Ovary (tissue), 9 donors: ENCODE data around the gene NOS3. TPM values are rescaled to one million over a fixed set of nuclear protein-coding genes. Genes with fewer than 3 reads are reported as not detected.
A peak's percentile ranks its signal among the peaks of the same experiment; 100 is the strongest.
"Not testable (repeated sequence)": the region's sequence is repeated elsewhere in the genome, so short reads cannot be mapped to it uniquely, and the experiment has no call there.

Experiments used
- DNase-seq, 5 donors: peaks; one replicate each; pipeline ENCODE4 v3.0.0-alpha.2; 2019 to 2020
- H3K27ac ChIP-seq, 2 donors: fragments of 200-600 bp; one replicate each; pipeline versions ENCODE4 v1.5.1 to v1.8.0; 2019 to 2022
- H3K27me3 ChIP-seq: fragments of 200-600 bp; one replicate; pipeline ENCODE4 v1.8.0; 2022
- H3K36me3 ChIP-seq: fragments of 200-600 bp; sonication (generic); one replicate; pipeline ENCODE4 v1.5.1; 2019
- H3K4me1 ChIP-seq: one replicate; pipeline ENCODE4 v1.8.1; 2013; ENCODE audit warnings: mild to moderate bottlenecking, moderate library complexity; ENCODE audit not compliant: insufficient read depth
- H3K4me3 ChIP-seq: fragments of 200-600 bp; sonication (generic); one replicate; pipeline ENCODE4 v1.5.1; 2017
- H3K9me3 ChIP-seq, 2 donors: fragments of 200-600 bp in 1 of 2; sonication (generic) in 1 of 2; one replicate each; pipeline versions ENCODE4 v1.5.1 to v1.8.1; 2013 to 2019; ENCODE audit warnings: mild to moderate bottlenecking in 1 of 2, moderate library complexity in 1 of 2
- CTCF ChIP-seq, 3 donors: fragments of 450-650 bp in 2 of 3; fragments of 200-600 bp in 1 of 3; IDR thresholded peaks; one replicate each; pipeline versions ENCODE4 v1.5.1 to v1.8.0; 2016 to 2022; ENCODE audit warnings: antibody characterized with exemption in 3 of 3, mild to moderate bottlenecking in 1 of 3
- EP300 ChIP-seq: sonication (generic); formaldehyde crosslinking; IDR thresholded peaks from one replicate; pipeline ENCODE4 v1.6.1; 2017; ENCODE audit warnings: antibody characterized with exemption
- POLR2A ChIP-seq: fragments of 450-650 bp; IDR thresholded peaks from one replicate; pipeline ENCODE4 v1.6.1; 2017; ENCODE audit warnings: antibody characterized with exemption, mild to moderate bottlenecking, moderate library complexity
- WGBS, 3 donors: extraction: QIAGEN DNeasy Blood & Tissue Kit in 1 of 3; methylation state at CpG; one replicate each; pipeline versions ENCODE4 v1.1.5 to v1.1.7; 2013 to 2017; 5-methylcytosine and 5-hydroxymethylcytosine counted together
- intact Hi-C, 4 donors: fragments of 100-400 bp; cut with DNase I; formaldehyde crosslinking; loops; one replicate each; pipeline versions ENCODE4 v1.11.0 to v1.15.1; 2022 to 2023
- polyA plus RNA-seq, 2 donors: library from polyadenylated mRNA; stranded (reverse); fragments of 200-250 nt in 1 of 2; fragments of 350-450 nt in 1 of 2; fragmentation: Illumina TruSeq in 1 of 2; extraction: RNeasy Lipid Tissue Mini Kit (QIAGEN cat#74804) in 1 of 2; gene quantifications; one replicate each; pipeline ENCODE4 v1.2.3, GENCODE V29; 2013 to 2014
- total RNA-seq, 7 donors: library from RNA; depleted of rRNA in 2 of 7; stranded (reverse); fragments of >200 nt in 2 of 7; fragmentation: NEBNext Ultra II Directional in 3 of 7; extraction: Animal tissue kit (Norgen Biotek cat#: 25700) in 3 of 7; gene quantifications; one replicate each; pipeline versions ENCODE4 v1.1.0 to v1.2.4, GENCODE V29; 2016 to 2023
- donor health status: DM: no; HTN: no; CAD: no; lungs with moderate emphysema.
- donor health status: DM: no; HTN: no; CAD: no.
- donor health status: Bipolar disorder and iron deficiency.
- donor health status: DM: yes; HTN: yes; CAD: no.
- donor health status: DM: no; HTN: no; CAD: no.
- donor health status: DM: yes; HTN: yes; CAD: no.

The NOS3 gene
- total and polyA plus RNA-seq, 9 donors: 1.0 to 26.0 (median 5.4) TPM

GRCh38 chr7:151038951-151039849 lies 48.4 kb downstream of the NOS3 start:
- peak; percentile 65 to 79 (median 77) for DNase-seq
- WGBS, 3 donors: 18 to 21% (median 19%) methylated on average over 11 to 12 of the region's 12 CpGs
- Histone ChIP-seq H3K4me1 (peaks cover 8% of the 10 kb centered on the region), H3K27me3 (no peaks in the 10 kb centered on the region), H3K27ac (peak overlapping the region in 1 of 2 donors; percentile 64), H3K9me3 (no peaks in the 10 kb centered on the region), H3K4me3 (no peak overlapping the region), H3K36me3 (no peaks in the 10 kb centered on the region)
- TF ChIP-seq POLR2A: no peak
- TF ChIP-seq EP300: no peak
- no peak for TF ChIP-seq CTCF (IDR thresholded peaks at IDR 0.05)
- intact Hi-C loops: loop anchor here in 1 of 4 donors (5.0 kb wide), 1 partner anchor 73 kb away; no protein-coding TSS in a partner anchor

GRCh38 chr7:151039850-151040548 lies 49.2 kb downstream of the NOS3 start:
- Histone ChIP-seq H3K4me1 (peaks cover 8% of the 10 kb centered on the region), H3K9me3 (no peaks in the 10 kb centered on the region), H3K4me3 (no peak overlapping the region), H3K36me3 (no peaks in the 10 kb centered on the region), H3K27me3 (no peaks in the 10 kb centered on the region), H3K27ac (no peak overlapping the region)
- 47 to 52% (median 48%) methylated on average over 18 of the region's 18 CpGs for WGBS, 3 donors
- intact Hi-C loops: loop anchor here in 1 of 4 donors (5.0 kb wide), 1 partner anchor 72 kb away; no protein-coding TSS in a partner anchor
- DNase-seq: no peak
- TF ChIP-seq CTCF (IDR thresholded peaks at IDR 0.05) (no peak), POLR2A (no peak), EP300 (no peak)

GRCh38 chr7:151040616-151041375 lies 50.0 kb downstream of the NOS3 start:
- H3K4me1 ChIP-seq: peaks cover 8% of the 10 kb centered on the region
- intact Hi-C loops: no loop called here
- 88 to 92% (median 90%) methylated on average over 28 to 30 of the region's 30 CpGs for WGBS, 3 donors
- no peak for DNase-seq
- no peak for TF ChIP-seq EP300
- TF ChIP-seq POLR2A: no peak
- TF ChIP-seq CTCF (IDR thresholded peaks at IDR 0.05): no peak
- H3K27ac ChIP-seq: no peak overlapping the region
- no peak overlapping the region for H3K4me3 ChIP-seq
- H3K36me3 ChIP-seq: no peaks in the 10 kb centered on the region
- H3K9me3 ChIP-seq: no peaks in the 10 kb centered on the region
- no peaks in the 10 kb centered on the region for H3K27me3 ChIP-seq

- H3K27me3 ChIP-seq, H3K9me3 ChIP-seq, H3K4me3 ChIP-seq, H3K27ac ChIP-seq, DNase-seq, H3K4me1 ChIP-seq, H3K36me3 ChIP-seq, intact Hi-C loops: not testable (repeated sequence)
- WGBS, 3 donors: 83 to 92% (median 89%) methylated on average over 9 to 10 of the region's 10 CpGs
Observed at GRCh38 chr7:151043449-151043848, 52.6 kb downstream of the NOS3 start.
